ENCODE measurements around the gene ZNF219. TPM values are rescaled to one million over a fixed set of nuclear protein-coding genes. Genes with fewer than 3 reads are reported as not detected.
"Not testable (repeated sequence)": the region's sequence is repeated elsewhere in the genome, so short reads cannot be mapped to it uniquely, and the experiment has no call there.

Gene ZNF219
- total RNA-seq, 1 experiment from 2014 or later = 45.8 TPM

GRCh38 chr14:21054768-21055145 lies 43.7 kb downstream of the ZNF219 start:
- in situ Hi-C loops (cut with HindIII; ENCODE audit: low sequenced_read_pairs) = no loop called here
- no peak for DNase-seq (ENCODE audit: low spot score)

DNA sequence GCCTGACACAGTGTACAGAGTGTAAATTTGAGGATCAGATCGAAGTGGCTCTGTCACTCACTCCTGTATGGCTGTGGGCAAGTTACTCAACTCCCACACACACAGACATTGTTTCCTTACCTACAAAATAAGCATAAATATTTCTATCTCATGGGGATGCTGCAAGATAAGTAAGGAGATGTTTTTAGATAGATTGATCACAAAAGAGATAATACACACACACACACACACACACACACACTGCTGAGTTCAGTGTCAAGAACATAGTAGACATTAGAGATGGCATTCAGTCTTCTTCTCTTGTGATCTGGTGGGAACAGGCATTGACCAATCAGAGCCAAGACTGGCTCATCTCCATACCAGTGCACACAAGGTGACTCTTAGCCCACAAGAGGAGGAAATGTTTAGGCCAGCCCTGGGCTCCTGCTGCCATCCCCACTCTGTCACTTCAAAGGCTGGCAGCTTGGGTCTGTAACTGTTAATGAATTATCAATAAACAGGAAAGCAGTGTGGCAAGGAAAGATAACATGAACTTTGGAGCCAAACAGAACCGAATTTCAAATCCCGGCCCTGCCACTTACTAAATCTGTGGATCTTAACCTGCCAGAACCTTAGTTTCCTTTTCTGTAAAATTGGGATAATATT lies 44.2 kb downstream of the ZNF219 start:
- in situ Hi-C loops (cut with HindIII; ENCODE audit: low sequenced_read_pairs) = no loop called here
- no peak for DNase-seq (ENCODE audit: low spot score)

DNA sequence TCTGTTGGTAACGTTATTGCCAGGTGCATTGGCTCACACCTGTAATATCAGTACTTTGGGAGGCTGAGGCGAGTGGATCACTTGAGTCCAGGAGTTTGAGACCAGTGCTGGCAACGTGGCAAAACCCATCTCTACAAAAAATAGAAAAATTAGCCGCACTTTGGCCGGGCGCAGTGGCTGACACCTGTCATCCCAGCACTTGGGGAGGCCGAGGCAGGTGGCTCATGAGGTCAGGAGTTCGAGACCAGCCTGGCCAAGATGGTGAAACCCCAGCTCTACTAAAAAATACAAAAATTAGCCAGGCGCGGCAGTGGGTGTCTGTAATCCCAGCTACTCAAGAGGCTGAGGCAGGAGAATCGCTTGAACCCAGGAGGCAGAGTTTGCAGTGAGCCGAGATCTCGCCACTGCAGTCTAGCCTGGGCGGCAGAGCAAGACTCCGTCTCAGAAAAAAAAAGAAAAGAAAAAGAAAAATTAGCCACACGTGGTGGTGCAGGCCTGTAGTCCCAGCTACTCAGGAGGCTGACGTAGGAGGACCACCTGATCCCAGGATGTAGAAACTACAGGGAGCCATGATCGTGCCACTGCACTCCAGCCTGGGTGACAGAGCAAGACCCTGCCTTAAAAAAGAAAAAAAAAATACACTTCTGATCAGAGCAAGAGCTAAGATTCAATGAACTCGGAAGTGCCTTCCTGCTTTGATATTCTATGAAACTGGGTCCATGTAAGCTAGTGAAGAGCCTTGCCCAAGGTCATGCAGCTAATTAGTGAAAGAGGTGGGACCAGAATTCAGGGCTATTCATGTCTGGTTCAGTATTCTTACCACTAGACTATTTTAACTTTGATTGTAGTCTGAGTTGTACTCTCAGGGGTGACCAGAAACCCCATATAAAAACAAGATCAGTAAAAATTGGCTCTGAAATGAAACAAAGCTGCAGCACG lies 45.0 kb downstream of the ZNF219 start:
- in situ Hi-C loops (cut with HindIII; ENCODE audit: low sequenced_read_pairs) = no loop called here
- DNase-seq (ENCODE audit: low spot score) = no peak

- no peak for DNase-seq (ENCODE audit: low spot score)
- in situ Hi-C loops (cut with HindIII; ENCODE audit: low sequenced_read_pairs) = no loop called here
Observed at GRCh38 chr14:21050597-21050996, 47.9 kb downstream of the ZNF219 start.

GRCh38 chr14:21049271-21049673 lies 49.2 kb downstream of the ZNF219 start:
- DNase-seq (ENCODE audit: low spot score) = no peak
- in situ Hi-C loops (cut with HindIII; ENCODE audit: low sequenced_read_pairs) = no loop called here

GRCh38 chr14:21048638-21049037 lies 49.8 kb downstream of the ZNF219 start:
- in situ Hi-C loops (cut with HindIII; ENCODE audit: low sequenced_read_pairs) = no loop called here

GRCh38 chr14:21047378-21047781 lies 51.1 kb downstream of the ZNF219 start:
- in situ Hi-C loops (cut with HindIII; ENCODE audit: low sequenced_read_pairs) = no loop called here
- DNase-seq (ENCODE audit: low spot score) = no peak

More at GRCh38 chr14:21048638-21049037, 49.8 kb downstream of the ZNF219 start:
- no peak for DNase-seq (ENCODE audit: low spot score)

GRCh38 chr14:21043974-21044618 lies 54.4 kb downstream of the ZNF219 start:
- no peak for DNase-seq (ENCODE audit: low spot score)
- in situ Hi-C loops (cut with HindIII; ENCODE audit: low sequenced_read_pairs) = no loop called here

- in situ Hi-C loops (cut with HindIII; ENCODE audit: low sequenced_read_pairs) = no loop called here
- DNase-seq (ENCODE audit: low spot score) = no peak
Observed at GRCh38 chr14:21043387-21043973, 55.0 kb downstream of the ZNF219 start.

DNA sequence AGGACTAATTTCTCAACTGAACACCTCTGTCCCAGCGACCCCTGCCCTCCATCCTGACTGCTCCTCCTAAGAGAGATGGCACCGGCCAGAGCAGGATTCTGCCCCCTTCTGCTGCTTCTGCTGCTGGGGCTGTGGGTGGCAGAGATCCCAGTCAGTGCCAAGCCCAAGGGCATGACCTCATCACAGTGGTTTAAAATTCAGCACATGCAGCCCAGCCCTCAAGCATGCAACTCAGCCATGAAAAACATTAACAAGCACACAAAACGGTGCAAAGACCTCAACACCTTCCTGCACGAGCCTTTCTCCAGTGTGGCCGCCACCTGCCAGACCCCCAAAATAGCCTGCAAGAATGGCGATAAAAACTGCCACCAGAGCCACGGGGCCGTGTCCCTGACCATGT lies 55.5 kb downstream of the ZNF219 start:
- in situ Hi-C loops (cut with HindIII; ENCODE audit: low sequenced_read_pairs) = no loop called here

DNA sequence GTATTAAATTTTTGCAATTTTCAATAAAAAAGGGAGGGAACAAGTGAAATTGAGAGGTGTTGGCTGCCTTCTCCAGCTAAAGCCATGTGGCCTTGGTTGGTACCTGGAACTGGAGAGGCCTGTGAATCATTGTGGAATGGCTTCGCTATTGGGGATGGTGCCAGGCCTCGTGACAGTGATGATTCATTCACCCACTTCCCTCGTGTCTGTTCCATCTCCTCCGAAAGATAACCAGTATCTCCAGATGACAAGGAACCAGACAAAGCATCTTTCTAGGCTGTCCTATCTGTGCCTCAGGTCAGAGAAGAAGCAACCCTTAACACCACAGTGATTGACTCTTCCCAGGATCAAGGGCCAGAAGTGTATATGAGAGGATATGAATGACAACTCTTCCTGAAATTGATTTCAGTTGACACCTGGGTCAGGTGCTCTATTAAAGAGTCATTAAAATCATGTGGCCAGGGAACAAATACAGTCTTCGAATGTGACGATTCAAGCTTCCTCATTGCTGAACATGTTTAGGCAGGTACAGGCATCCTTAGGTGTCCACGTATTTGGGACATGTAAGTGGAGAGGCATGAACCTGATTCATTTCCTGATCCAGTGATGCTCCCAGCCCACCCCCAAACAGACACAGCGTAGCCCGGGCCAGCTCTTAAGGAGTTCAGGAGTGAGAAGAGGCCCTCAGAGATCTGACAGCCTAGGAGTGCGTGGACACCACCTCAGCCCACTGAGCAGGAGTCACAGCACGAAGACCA lies 56.6 kb downstream of the ZNF219 start, which contains the start of gene RNASE7:
Gene RNASE7, plus strand, starts transcription at position 687 of the 758 bp plus-strand sequence. CDS start 631 bp downstream, outside the sequence.
- in situ Hi-C loops (cut with HindIII; ENCODE audit: low sequenced_read_pairs) = no loop called here
- no peak for DNase-seq (ENCODE audit: low spot score)

More for the DNA sequence above, 55.5 kb downstream of the ZNF219 start:
- no peak for DNase-seq (ENCODE audit: low spot score)

DNA sequence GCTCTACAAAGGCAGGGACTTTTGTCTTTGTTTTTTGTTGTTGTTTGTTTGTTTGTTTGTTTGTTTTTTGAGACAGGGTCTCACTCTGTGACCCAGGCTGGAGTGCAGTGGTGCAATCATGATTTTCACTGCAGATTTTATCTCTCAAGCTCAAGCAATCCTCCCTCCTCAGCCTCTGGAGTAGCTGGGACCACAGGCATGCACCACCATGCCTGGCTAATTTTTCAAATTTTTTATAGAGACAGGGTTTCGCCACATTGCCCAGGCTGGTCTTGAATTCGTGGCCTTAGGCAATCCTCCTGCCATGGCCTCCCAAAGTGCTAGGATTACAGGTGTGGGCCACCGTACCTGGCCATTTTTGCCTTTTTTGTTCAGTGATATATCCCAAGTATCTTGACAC lies 57.5 kb downstream of the ZNF219 start:
- in situ Hi-C loops (cut with HindIII; ENCODE audit: low sequenced_read_pairs); DNase-seq (ENCODE audit: low spot score): not testable (repeated sequence)

DNA sequence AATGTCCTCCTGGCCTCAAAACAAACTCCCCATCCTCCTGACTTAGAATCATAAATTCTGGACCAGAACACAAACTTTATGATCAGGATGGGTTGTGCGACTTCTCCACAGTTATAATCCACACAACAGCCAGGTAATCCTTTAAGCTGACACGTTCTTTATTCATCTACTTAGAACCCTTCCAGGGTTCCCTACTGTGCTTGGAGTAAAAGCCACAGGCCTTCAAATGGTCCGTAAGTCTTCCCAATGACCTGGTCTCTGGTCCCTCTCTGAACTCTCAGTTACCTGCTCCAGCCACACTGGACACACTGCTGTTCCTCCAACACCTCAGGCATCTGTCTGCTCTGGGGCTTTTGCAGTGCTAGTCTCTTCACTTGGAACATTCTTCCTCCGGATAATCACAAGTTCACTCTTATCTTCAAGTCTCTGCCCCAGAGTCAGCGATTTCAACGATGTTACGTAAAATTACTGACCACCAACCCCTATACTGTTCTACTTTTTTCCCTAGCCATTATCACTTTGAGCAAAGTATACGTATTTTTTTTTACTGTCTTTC lies 58.0 kb downstream of the ZNF219 start:
- in situ Hi-C loops (cut with HindIII; ENCODE audit: low sequenced_read_pairs) = no loop called here

More for the DNA sequence above, 58.0 kb downstream of the ZNF219 start:
- no peak for DNase-seq (ENCODE audit: low spot score)

Other genes starting within 250 kb of the ZNF219 start
- not detected in 2 replicates for gene RNASE3, start 207.3 kb downstream of the ZNF219 start, total RNA-seq (2014; rRNA removed; shearing (Covaris generic))
- not detected in 2 replicates for gene RNASE2, start 143.2 kb downstream of the ZNF219 start, total RNA-seq (2014; rRNA removed; shearing (Covaris generic))
- gene METTL17, start 108.7 kb downstream of the ZNF219 start, total RNA-seq (2014; rRNA removed; shearing (Covaris generic)) = 88.2 and 157 TPM in 2 replicates
- gene SLC39A2, start 99.4 kb downstream of the ZNF219 start, total RNA-seq (2014; rRNA removed; shearing (Covaris generic)) = not detected in 2 replicates
- 28.6 and 40.4 TPM in 2 replicates for gene NDRG2, start 73.6 kb downstream of the ZNF219 start, total RNA-seq (2014; rRNA removed; shearing (Covaris generic))
- not detected in 2 replicates for gene TPPP2, start 68.4 kb downstream of the ZNF219 start, total RNA-seq (2014; rRNA removed; shearing (Covaris generic))
- gene RNASE13, start 63.8 kb downstream of the ZNF219 start, total RNA-seq (2014; rRNA removed; shearing (Covaris generic)) = not detected in 2 replicates
- gene RNASE7, start 56.3 kb downstream of the ZNF219 start, total RNA-seq (2014; rRNA removed; shearing (Covaris generic)) = not detected in 2 replicates
- not detected in 2 replicates for gene RNASE8, start 40.8 kb downstream of the ZNF219 start, total RNA-seq (2014; rRNA removed; shearing (Covaris generic))
- gene ARHGEF40, start 28.4 kb downstream of the ZNF219 start, total RNA-seq (2014; rRNA removed; shearing (Covaris generic)) = 48.6 and 50.3 TPM in 2 replicates
- not detected in 2 replicates for gene TMEM253, start 2.4 kb upstream of the ZNF219 start, total RNA-seq (2014; rRNA removed; shearing (Covaris generic))
- 0.71 TPM in 1 of 2 replicates, not detected in the other for gene OR5AU1, start 57.4 kb upstream of the ZNF219 start, total RNA-seq (2014; rRNA removed; shearing (Covaris generic))
- gene HNRNPC, start 170.8 kb upstream of the ZNF219 start, total RNA-seq (2014; rRNA removed; shearing (Covaris generic)) = 1,370 and 1,766 TPM in 2 replicates
- 0.18 TPM in 1 of 2 replicates, not detected in the other for gene RPGRIP1, start 181.4 kb upstream of the ZNF219 start, total RNA-seq (2014; rRNA removed; shearing (Covaris generic))